ENCODE data around the gene CLMN.

CLMN gene

DNA sequence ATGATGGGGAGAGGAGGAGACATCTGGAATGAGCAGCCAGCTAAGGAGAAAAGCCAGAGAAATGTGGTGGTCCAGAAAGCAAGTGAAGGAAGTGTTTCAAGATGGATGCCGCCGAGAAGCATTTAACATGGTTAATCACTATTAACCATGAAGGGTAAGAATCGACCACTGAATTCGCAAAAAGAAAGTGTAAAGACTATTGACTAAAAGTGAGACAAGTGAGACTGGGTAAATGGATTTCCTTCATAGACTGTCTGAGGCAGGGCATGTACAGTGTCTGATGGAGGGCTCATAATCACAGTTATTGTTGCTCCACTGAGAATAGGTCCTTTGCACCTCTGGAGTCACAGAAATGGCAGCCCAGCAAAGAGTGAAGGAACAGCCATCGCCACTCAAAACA lies 25.3 kb upstream of the CLMN start:
- no peak for DNase-seq (ENCODE audit: extremely low read depth in 1 of 2, low read depth in 1 of 2)

DNA sequence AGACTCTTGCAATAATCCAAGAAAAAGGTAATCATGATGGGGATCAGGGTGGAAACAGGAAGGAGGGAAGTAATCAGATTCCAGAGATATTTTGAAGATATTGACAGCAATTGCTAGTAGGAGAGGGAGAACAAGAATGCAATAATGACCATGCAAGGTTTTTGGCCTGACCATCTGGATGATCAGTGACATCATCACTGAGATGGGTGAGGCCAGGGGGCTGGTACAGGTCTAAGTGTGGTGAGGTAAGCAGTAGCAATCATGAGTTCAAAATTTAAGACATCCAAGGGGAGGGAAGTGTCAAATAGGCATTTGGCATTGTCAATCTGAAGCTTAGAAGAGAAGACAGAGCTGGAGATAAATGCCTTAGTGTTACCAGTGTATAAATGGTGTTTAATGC lies 24.8 kb upstream of the CLMN start:
- DNase-seq (ENCODE audit: extremely low read depth in 1 of 2, low read depth in 1 of 2): no peak

DNA sequence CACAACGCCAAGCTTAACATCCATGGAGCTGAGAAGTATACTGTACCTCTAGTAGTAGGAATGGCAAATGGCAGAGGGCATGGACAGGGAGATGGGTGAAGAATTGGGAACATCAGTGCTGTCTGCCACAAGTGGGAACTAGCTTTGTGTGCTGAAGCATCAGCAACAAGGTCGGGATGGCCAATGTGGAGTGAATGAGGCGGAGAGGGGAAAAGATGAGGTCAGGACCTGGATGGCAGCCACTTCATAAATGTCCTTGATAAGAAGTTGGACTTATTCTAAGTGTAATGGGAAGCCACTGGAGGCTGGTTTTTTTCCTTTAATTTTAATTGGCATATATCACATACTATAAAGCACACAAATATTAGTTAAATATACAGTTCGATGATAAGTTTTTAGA lies 21.9 kb upstream of the CLMN start:
- no peak for DNase-seq (ENCODE audit: extremely low read depth in 1 of 2, low read depth in 1 of 2)

DNA sequence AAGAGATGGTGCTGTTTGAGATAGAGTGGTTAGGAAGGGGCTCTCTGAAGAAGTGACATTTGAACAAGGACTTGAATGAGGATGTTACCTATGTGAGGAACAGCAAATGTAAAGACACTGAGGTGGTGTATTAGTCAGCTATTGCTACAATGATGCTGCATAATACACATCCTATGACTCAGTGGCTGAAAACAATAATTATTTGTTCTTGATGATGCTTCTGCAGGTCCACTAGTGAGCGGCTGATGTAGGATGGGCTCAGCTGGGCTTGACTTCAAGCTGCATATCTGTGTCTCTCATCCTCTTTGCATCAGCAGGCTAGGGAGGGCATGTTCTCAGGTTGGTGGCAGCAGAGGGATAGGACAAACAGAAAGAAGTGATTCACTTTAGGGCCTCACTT lies 21.4 kb upstream of the CLMN start:
- DNase-seq (ENCODE audit: extremely low read depth in 1 of 2, low read depth in 1 of 2): no peak

DNA sequence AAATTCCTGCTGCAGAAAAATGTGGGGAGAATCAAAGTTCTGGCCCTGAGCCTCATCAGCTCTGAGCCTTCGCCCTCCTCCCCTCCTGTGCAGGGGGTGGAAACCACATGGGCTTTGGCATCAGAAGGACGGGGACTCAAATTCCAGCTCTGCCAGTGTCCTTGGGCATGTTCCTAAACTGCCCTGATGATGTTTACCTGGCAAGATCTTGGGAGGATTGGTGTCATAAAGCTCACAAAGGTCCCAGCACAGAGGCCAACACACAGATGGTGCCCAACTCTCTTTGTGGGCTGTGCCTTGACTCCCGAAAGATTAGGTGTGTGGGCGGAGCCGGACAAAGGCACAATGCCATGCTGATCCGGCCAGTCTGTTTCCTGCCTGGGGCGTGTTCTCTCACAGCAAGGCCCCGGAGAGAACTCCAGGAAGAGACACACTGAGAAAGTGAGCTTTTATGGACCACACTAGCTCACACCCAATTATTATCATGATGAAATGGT lies 20.5 kb upstream of the CLMN start:
- DNase-seq (ENCODE audit: extremely low read depth in 1 of 2, low read depth in 1 of 2): no peak

DNA sequence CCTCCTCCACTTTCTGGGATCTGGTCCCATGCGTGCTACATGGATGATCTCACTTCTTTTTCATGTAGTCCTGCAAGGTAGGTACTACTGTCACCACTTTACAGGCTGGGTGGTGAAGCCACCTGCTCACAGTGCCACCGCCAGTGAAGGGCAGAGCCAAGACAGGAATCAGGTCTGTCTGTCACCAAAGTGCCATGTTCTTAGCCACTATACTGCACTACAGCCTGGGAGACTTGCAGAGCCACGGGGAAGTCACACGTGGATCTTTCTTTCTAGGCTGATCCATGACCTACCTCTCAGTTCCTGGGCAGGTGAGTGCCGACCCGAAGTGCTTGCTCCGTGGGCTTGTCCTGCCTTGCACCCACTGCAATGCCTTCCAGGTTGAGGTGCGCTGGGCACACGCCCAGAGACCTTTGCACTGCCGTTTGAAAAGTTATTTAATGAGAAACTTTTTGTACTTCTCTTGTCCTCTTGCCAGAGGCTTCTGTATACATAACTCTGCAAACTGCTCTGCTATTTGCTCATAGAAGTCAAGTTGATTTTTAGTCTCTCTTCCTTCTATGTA lies 19.7 kb upstream of the CLMN start:
- no peak for DNase-seq (ENCODE audit: extremely low read depth in 1 of 2, low read depth in 1 of 2)

DNA sequence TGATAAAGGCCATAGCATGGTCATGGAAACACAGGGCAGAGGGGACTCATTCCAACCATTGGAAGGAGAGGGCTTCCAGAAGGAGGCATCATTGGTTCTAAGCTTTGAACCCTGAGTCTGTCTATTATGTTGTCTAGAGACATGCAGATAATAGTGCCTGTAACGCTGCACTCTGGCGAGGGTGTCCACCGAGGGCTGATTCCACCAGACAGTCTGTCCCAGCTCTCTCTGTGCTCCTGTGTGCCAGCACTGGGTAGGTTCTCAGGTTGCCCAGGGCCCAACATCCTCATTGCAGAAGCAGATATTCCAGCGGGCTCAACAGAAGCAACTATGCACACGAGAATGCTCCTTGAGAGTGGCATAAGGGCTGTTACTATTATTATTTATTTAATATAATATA lies 18.7 kb upstream of the CLMN start:
- no peak for DNase-seq (ENCODE audit: extremely low read depth in 1 of 2, low read depth in 1 of 2)

DNA sequence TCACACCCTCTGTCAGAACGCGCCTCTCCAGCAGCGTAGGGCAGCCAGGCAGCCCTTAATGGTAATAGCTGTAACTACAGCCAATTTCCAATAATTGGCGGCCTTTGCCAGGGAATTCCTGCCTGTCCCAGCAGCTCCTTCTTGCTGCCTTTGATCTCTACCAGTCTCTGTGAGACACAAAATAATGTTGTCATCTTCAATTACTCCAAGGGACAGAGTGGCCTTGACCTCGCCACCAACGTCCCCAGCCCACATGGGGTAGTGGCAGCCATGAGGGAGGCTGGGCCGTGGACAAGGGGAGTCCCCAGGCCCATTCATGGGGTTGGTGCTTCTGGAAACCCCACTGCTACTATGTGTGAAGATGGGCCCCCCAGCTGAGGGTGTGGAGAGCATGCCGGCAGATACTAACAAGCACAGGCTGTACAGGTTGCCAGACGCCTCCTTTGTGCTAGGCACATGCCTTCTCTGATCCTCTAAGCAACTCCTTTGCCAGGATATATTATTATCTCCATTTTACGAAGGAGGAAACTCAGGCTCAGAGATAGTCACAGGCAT lies 17.4 kb upstream of the CLMN start:
- no peak for DNase-seq (ENCODE audit: extremely low read depth in 1 of 2, low read depth in 1 of 2)

DNA sequence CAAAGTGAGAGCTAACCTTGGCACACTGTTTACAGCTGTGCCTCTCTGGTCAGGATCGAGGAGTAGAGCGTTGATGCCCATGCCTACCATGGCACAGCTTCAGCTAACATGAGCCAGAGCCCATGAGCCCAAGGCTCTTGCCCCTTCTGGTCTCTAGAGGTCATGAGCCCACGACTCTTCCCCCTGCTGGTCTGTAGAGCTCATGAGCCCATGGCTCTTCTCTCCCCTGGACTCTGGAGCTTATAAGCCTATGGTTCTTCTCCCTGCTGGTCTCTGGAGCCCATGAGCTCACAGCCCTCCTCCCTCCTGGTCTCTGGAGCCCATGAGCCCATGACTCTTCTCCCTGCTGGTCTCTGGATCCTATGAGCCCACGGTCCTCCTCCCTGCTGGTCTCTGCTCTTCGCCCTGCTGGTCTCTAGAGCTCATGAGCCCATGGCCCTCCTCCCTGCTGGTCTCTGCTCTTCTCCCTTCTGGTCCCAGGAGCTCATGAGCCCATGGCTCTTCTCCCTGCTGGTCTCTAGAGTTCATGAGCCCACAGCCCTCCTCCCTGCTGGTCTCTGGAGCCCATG lies 16.6 kb upstream of the CLMN start:
- no peak for DNase-seq (ENCODE audit: extremely low read depth in 1 of 2, low read depth in 1 of 2)

DNA sequence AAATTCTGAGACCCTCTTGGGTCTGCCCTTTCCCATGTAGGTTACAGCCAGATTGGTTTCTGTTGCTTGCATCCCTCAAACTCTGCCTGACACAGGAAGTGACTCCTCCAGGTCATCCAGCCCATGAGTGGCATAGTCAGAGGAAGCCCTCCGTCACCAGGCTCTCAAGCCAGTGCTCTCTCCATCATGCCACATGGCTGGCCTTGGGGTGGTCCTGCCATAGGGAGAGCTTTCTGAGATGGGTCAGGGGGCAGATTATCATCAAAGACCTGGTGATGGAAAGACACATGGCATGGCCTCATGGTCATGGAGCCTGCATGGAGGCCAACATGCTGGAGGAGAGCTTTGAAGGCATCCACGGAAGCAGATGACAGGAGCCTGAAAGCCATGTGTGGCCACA lies 15.4 kb upstream of the CLMN start:
- DNase-seq (ENCODE audit: extremely low read depth in 1 of 2, low read depth in 1 of 2): no peak

DNA sequence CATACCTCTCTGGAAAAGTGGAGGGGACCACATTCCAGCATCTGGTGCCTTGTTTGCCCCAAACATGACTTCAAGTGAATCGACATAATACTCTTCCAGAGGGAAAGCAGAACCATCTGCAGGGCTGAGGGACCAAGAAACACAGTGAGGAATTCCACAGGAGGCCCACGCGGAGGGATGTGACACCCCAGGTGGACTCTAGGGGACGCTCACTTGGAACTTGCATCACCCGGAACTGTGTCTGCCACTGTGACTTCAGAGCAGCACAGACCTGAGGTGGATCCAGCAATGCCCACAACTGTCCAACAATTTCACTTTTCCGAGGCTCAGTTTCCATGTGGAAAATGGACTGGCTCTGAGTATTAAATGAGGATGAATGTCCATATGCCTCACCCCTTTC lies 14.3 kb upstream of the CLMN start:
- DNase-seq (ENCODE audit: extremely low read depth in 1 of 2, low read depth in 1 of 2): no peak

DNA sequence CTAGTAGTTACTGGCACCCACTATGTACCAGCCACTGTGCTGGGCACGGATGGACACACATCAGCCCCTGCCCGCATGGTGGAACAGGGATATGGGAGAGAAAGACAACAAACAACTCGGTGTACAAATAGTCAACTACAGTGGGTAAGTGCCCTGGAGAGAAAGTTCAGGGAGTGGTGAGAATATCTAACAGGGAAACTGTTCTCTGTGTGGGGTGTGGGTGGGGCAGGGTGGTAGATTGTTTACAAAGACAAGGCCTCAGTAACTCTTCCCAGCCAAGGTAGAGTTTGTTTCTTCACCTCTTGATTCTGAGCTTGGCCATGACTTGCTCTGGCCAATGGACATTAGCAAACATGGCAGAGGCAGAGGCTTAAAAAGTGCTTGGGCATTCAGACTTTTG lies 12.9 kb upstream of the CLMN start:
- no peak for DNase-seq (ENCODE audit: extremely low read depth in 1 of 2, low read depth in 1 of 2)

DNA sequence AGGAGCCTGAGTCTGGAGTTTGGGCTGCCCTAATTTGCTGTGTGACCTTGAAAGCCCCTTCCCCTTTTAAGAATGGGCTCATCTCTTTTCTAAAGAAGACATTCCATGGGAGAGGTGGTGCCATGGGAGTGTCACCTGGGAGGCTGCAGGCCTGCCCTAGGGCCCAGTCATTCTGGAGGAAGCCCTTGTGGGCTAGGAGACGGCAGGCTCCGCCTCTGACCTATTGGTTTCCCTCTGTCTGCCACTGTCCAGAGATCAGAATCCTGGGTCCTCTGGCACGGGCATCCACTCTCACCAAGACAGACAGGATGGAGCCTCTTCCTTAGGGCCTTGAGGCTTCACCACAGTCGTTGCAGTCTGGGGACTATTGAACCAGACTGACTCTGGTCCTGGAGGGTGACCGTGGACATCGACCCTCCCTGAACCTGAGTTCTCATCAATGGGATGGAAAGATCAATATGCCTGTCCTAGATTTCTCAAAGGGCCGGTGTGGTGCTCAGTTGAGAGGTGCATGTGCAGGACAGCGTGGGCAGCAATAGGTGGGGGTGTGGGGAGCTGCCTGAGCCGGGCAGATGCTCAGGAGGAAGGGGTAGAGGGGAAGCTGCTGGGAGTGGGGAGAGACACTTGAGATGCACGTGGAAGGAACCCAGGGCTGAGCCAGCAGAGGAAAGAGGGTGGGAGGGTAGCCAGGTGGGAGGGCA lies 12.2 kb upstream of the CLMN start:
- no peak for DNase-seq (ENCODE audit: extremely low read depth in 1 of 2, low read depth in 1 of 2)

DNA sequence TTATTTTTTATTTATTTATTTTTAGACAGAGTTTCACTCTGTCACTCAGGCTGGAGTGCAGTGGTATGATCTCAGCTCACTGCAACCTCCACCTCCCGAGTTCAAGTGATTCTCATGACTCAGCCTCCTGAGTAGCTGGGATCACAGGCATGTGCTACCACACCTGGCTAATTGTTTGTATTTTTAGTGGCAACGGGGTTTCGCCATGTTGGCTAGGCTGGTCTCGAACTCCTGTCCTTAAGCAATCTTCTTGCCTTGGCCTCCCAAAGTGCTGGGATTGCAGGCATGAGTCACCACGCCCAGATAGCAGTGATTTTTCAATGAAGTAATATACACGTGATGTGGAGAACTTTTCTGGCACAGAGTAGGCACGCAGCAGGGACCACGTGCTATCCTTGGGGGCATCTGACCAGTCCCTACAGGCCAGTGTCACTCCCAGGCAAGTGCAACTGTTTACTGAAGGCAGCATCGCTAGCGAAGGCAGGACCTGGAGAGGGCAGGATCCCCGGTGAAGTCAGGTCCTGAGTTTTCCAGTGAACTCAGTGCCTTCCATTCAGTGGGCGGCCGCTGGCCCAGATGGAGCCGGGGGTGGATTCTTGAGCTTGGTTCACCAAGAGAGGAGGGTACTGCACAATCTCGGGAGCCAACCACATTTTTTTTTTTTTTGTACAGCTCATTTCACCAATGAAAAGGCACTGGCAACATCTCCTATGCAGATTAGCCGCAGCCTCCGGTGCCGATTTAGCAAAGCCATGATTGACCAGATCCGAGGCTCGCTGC lies 11.1 kb upstream of the CLMN start:
- DNase-seq (ENCODE audit: extremely low read depth in 1 of 2, low read depth in 1 of 2): no peak

DNA sequence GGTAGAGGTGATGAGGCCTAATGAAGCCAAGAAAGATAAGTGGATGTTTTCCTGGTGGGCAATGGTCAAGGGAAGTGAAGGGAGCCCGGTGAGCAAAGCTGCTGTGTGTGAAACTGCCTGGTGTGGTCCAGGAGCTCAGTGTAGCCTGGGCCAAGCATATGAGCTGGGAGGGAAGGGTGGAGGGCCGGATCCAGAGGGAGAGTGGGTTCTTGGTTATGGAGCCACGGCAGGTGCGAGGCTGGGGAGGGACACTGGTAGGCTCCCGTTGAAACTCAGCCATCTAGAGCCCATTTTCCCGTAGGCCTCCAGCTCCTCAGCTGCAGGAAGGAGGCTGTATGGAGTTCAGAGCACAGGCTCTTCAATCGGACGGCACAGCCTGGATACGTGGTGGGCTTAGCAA lies 10.2 kb upstream of the CLMN start:
- DNase-seq (ENCODE audit: extremely low read depth in 1 of 2, low read depth in 1 of 2): no peak

DNA sequence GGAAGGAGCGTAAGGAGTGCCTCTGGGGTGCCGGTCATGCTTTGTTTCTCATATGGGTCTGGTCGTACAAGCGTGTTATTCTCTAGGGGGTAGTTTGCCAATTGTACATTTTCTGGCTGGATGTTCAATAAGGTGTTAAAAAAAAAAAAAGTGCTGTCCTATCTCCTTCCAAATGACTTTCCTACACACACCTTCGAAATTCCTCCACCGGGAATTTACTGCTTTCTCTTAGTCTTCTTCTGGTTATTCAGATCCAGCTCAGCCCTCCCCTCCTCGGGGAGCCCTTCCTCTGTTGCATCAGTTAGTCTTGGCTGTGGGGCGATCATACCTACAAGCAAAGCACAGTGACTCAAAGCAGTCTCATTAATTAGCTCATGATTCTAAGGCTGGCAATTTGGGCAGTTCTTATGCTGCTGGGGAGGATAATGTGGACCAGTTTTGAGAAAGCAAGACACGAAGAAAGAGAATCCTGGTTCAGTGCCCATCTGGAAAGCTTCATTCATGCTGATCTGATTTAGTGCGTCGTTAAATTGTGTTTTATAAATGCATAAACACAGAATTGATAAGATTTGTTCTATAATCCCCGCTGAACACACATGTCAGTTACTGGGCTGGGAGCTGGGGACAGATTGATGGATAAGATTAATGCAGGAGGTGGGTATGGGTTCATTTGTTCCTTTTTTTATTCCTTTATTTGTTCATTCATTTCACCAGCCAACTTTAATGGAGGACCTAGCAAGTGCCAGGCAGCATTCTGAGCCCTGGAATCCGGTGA lies 9.2 kb upstream of the CLMN start:
- no peak for DNase-seq (ENCODE audit: extremely low read depth in 1 of 2, low read depth in 1 of 2)

DNA sequence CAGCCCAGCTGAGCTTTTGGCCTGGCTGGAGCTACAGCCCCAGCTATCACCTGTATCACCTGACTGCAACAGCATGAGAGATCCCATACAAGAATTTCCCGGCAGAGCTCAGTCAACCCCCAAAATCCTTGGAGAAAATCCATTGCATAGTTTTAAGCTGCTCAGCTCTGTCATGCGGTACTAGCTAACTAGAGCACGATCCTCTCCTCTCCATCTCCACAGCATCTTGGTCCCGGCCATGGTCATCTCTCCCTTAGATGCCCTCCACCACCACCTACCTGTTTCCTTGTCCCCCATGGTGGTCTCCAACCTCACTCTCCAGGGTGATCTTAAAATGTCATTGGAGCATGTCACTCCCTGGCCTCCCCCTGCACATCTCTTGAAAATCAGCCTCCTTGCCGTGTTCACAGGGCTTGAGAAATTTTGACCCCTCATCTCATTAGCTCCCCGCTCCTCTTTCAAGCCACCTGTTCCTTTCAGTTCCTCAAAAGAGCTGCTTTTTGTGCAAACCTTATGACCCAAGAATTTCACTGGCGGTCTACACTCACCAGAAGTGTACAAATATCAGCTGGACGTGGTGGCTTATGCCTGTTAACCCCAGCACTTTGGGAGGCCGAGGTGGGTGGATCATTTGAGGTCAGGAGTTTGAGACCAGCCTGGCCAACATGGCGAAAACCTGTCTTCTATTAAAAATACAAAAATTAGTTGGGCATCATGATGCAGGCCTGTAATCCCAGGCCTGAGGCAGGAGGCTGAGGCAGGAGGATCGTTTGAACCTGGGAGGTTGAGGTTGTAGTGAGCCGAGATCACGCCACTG lies 8.1 kb upstream of the CLMN start:
- no peak for DNase-seq (ENCODE audit: extremely low read depth in 1 of 2, low read depth in 1 of 2)

DNA sequence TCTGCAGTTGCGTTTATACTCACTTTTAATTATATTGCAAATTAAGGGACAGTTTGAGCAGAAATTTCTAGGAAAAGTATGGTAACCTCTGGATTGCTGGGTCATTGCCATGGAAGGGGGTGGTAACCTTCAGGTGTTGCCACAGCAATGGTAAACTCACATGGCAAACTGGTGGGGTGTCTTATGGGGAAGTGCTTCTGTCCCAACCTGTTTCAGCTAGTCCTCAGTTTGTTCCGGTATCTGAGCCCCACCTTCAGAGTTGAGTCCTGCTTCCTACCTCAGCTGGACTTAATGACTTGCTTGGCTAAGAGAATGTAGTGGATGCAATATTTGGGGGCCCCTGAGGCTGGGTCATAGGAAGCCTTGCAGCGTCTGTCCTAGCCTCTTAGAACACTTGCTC lies 7.3 kb upstream of the CLMN start:
- DNase-seq (ENCODE audit: extremely low read depth in 1 of 2, low read depth in 1 of 2): no peak

DNA sequence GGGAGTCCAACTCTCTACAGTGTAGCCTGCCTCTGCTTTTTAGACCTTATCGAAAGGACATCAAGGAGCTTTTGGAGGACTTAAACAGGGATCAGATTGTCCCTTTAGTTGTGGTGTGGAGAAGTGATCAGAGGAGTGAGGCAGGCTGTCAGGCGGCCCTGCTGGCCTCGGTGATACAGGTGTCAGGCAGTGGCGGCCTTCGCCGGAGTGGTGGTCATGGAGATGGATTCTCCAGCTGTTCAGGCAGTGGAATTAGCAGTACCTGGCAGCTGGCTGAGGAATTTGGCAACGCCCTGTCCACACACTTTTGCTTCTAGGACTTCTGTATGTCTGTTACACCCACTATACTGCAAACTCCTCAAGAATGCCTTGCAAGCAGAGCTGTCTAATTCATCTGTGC lies 4.2 kb upstream of the CLMN start:
- no peak for DNase-seq (ENCODE audit: extremely low read depth in 1 of 2, low read depth in 1 of 2)

DNA sequence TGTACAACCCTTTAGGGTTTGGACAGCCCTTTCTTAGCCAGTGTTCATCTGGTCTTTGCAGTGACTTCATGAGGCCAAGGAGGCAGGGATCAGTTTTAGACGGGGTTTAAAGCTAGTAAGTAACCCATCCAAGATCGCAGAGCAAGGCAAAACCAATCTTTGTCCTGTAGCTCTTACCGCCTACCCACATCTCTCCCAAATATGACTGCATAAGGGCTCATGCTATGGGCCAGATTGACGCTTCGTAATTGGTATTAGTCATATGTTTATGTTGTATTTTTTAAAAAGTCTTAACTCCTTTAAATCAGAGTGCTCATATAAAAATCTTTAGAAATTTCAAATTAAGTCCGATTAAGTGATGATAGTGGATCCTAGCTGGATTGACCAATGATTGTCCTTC lies 3.7 kb upstream of the CLMN start:
- no peak for DNase-seq (ENCODE audit: extremely low read depth in 1 of 2, low read depth in 1 of 2)

Measured in stimulated activated CD8-positive, alpha-beta memory T cell treated with anti-CD3 and anti-CD28 coated beads, Interleukin-7, amount 100 ng/mL, for 48 hours (primary cell).